Hepatocyte (in vitro differentiated cells): ENCODE results near the gene USP14. TPM values are rescaled to one million over a fixed set of nuclear protein-coding genes. Genes with fewer than 3 reads are reported as not detected.

Source experiments
- DNase-seq: peaks from one replicate; pipeline ENCODE4 v3.0.0-alpha.2; 2016; ENCODE audit warnings: low spot score
- H2AFZ ChIP-seq: fragments of 200-600 bp; sonication (generic); 2 replicates; pipeline ENCODE4 v1.6.0; 2016; ENCODE audit warnings: antibody characterized with exemption, mild to moderate bottlenecking
- H3K27ac ChIP-seq: fragments of 200-600 bp; sonication (generic); 2 replicates; pipeline ENCODE4 v1.5.1; 2016; ENCODE audit warnings: mild to moderate bottlenecking
- H3K27me3 ChIP-seq: fragments of 200-600 bp; sonication (generic); 2 replicates; pipeline ENCODE4 v1.6.1; 2016
- H3K36me3 ChIP-seq: fragments of 200-600 bp; sonication (generic); replicated peaks from 2 replicates; pipeline ENCODE4 v1.5.1; 2016; ENCODE audit warnings: low read depth; ENCODE audit not compliant: insufficient read depth
- H3K4me1 ChIP-seq: fragments of 200-600 bp; sonication (generic); 2 replicates; pipeline ENCODE4 v1.5.1; 2016; ENCODE audit warnings: mild to moderate bottlenecking, moderate library complexity; ENCODE audit not compliant: insufficient read depth
- H3K4me2 ChIP-seq: fragments of 200-600 bp; sonication (generic); 2 replicates; pipeline ENCODE4 v1.6.0; 2016
- H3K4me3 ChIP-seq: fragments of 200-600 bp; sonication (generic); 2 replicates; pipeline ENCODE4 v1.5.1; 2016; ENCODE audit warnings: mild to moderate bottlenecking
- H3K79me2 ChIP-seq: fragments of 200-600 bp; sonication (generic); 2 replicates; pipeline ENCODE4 v1.6.0; 2017; ENCODE audit warnings: mild to moderate bottlenecking
- H3K9me2 ChIP-seq: fragments of 200-600 bp; sonication (generic); replicated peaks from 2 replicates; pipeline ENCODE4 v1.6.0; 2017; ENCODE audit warnings: mild to moderate bottlenecking; ENCODE audit not compliant: insufficient read depth
- H3K9me3 ChIP-seq: fragments of 200-600 bp; sonication (generic); 2 replicates; pipeline ENCODE4 v1.5.1; 2016; ENCODE audit warnings: low read depth, mild to moderate bottlenecking
- H4K20me1 ChIP-seq: fragments of 200-600 bp; sonication (generic); 2 replicates; pipeline ENCODE4 v1.6.0; 2016; ENCODE audit warnings: mild to moderate bottlenecking; ENCODE audit not compliant: insufficient read depth, poor library complexity, severe bottlenecking
- CTCF ChIP-seq: fragments of 200-600 bp; sonication (generic); IDR thresholded peaks from 2 replicates; pipeline ENCODE4 v1.5.1; 2016; ENCODE audit warnings: antibody characterized with exemption, mild to moderate bottlenecking; ENCODE audit not compliant: poor library complexity
- EZH2 ChIP-seq: fragments of 200-600 bp; sonication (generic); IDR thresholded peaks from 2 replicates; pipeline ENCODE4 v1.6.1; 2016; ENCODE audit warnings: antibody characterized with exemption, mild to moderate bottlenecking, borderline replicate concordance
- EZH2phosphoT487 ChIP-seq: fragments of 200-600 bp; sonication (generic); IDR thresholded peaks from one replicate; pipeline ENCODE4 v1.6.1; 2018; ENCODE audit warnings: antibody characterized with exemption, mild to moderate bottlenecking, low read depth, moderate library complexity; ENCODE audit not compliant: unreplicated experiment, severe bottlenecking
- WGBS: methylation state at CpG from one replicate; pipeline ENCODE4 v1.1.6; 2016; ENCODE audit warnings: low lambda C conversion rate; ENCODE audit errors: missing lambda C conversion rate; 5-methylcytosine and 5-hydroxymethylcytosine counted together
- polyA plus RNA-seq: library from polyadenylated mRNA; unstranded; fragments of >200 nt; fragmentation: Nextera tagmentation; extraction: Ambion mirVana; gene quantifications from 2 replicates; pipeline ENCODE4 v1.2.1, GENCODE V29; 2016
- total RNA-seq: library from RNA; depleted of rRNA; stranded (reverse); fragments of >200 nt; gene quantifications from 2 replicates; pipeline ENCODE4 v1.2.3, GENCODE V29; 2014

USP14 gene
- total and polyA plus RNA-seq, 2 experiments from 2014 or later, result 37.5 to 47.5 TPM

GRCh38 chr18:213966-214365 lies 55.6 kb downstream of the USP14 start:
- H3K4me3 ChIP-seq, result no peak overlapping the region
- no peaks in the 10 kb centered on the region for H3K27me3 ChIP-seq
- no peak for DNase-seq
- H2AFZ ChIP-seq, result no peak overlapping the region
- no peaks in the 10 kb centered on the region for H3K79me2 ChIP-seq
- H3K4me2 ChIP-seq, result no peak overlapping the region
- TF ChIP-seq CTCF (no peak), EZH2phosphoT487 (no peak), EZH2 (no peak)
- H3K9me2 ChIP-seq, result no peaks in the 10 kb centered on the region
- no peaks in the 10 kb centered on the region for H3K9me3 ChIP-seq
- H3K27ac ChIP-seq, result no peak overlapping the region
- H4K20me1 ChIP-seq, result no peaks in the 10 kb centered on the region
- no peaks in the 10 kb centered on the region for H3K4me1 ChIP-seq
- peaks cover 5% of the 10 kb centered on the region for H3K36me3 ChIP-seq
- WGBS, result 92% methylated on average over 3 of the region's 3 CpGs

DNA sequence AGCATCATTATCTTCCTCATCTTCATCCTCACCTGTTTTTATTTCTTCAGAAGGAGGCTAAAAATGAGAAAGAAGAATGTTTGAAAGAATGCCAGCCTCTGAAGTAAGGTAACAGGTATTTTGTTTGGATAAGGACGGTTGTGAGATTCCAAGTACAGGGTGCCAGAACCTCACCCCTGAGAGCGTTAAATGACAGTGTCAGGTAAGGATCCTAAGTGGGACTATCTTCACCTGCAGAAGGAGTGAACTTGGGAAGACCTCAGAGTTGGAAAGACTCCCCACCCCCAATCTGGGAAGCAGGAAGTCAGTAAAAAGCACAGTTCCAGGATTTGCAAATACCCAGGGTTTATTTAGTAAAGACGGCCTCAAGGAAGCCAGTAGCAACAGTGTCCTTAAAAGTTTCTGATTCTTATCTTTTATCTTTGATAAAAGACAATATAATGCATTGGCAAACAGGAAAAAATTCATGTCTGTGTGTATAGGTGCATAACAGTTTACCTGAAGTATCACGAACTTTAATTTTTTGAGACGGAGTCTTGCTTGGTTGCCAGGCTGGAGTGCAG lies 57.2 kb downstream of the USP14 start:
- Histone ChIP-seq H3K9me2 (no peaks in the 10 kb centered on the region), H3K27ac (no peak overlapping the region), H4K20me1 (no peaks in the 10 kb centered on the region), H3K4me1 (no peaks in the 10 kb centered on the region), H3K79me2 (no peaks in the 10 kb centered on the region), H3K27me3 (no peaks in the 10 kb centered on the region), H3K4me2 (no peak overlapping the region), H3K9me3 (no peaks in the 10 kb centered on the region), H3K36me3 (peaks cover 5% of the 10 kb centered on the region), H2AFZ (no peak overlapping the region), H3K4me3 (no peak overlapping the region)
- DNase-seq, result no peak
- no peak for TF ChIP-seq EZH2phosphoT487
- no peak for TF ChIP-seq EZH2
- TF ChIP-seq CTCF, result no peak
- WGBS, result 75% methylated on average over 5 of the region's 5 CpGs

DNA sequence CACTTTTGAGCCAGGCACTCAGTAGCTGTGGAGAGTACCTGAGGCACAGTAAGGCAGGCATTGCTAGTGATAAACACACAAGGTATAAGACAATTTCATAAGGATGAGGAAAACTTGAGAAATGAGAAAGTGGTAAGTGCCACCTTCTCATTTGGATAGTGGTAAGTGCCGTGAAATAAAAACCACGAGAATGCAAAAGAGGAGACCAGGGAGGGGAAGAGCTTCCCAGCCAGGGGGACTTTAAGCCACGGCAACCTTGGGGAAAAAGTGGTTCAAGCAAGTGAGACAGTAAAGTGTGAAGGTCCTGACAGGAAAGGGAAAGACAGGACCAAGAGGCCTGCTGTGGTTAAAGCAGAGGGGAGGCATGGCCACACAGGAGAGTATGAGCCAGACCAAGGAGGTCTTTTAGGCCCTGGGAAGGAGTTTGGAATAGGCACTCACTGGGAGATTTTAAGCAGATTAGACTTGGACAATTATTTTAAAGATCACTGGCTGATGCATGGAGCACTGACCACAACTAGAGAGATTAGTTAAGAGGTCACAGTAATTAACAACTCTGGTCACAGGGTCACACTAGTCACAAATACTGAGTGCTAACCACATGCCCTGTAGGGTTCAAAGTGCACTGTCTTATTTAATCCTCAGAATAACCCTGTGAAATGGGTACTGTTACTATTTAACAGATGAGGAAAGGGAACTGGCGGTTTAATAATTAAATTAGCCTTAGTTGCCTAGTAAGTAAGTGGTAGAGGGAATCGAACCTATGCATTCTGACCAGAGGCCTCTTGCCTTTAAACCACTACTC lies 59.4 kb downstream of the USP14 start:
- no peak for DNase-seq
- no peaks in the 10 kb centered on the region for H3K36me3 ChIP-seq
- H3K4me1 ChIP-seq, result no peaks in the 10 kb centered on the region
- H3K9me2 ChIP-seq, result no peaks in the 10 kb centered on the region
- 92% methylated on average over 5 of the region's 5 CpGs for WGBS
- no peaks in the 10 kb centered on the region for H3K79me2 ChIP-seq
- no peaks in the 10 kb centered on the region for H3K9me3 ChIP-seq
- H2AFZ ChIP-seq, result no peak overlapping the region
- H3K4me2 ChIP-seq, result no peak overlapping the region
- TF ChIP-seq CTCF (no peak), EZH2phosphoT487 (no peak), EZH2 (no peak)
- no peak overlapping the region for H3K4me3 ChIP-seq
- no peak overlapping the region for H3K27ac ChIP-seq
- H3K27me3 ChIP-seq, result no peaks in the 10 kb centered on the region
- H4K20me1 ChIP-seq, result no peaks in the 10 kb centered on the region
